ENCODE data around the gene CCL22.

DNA sequence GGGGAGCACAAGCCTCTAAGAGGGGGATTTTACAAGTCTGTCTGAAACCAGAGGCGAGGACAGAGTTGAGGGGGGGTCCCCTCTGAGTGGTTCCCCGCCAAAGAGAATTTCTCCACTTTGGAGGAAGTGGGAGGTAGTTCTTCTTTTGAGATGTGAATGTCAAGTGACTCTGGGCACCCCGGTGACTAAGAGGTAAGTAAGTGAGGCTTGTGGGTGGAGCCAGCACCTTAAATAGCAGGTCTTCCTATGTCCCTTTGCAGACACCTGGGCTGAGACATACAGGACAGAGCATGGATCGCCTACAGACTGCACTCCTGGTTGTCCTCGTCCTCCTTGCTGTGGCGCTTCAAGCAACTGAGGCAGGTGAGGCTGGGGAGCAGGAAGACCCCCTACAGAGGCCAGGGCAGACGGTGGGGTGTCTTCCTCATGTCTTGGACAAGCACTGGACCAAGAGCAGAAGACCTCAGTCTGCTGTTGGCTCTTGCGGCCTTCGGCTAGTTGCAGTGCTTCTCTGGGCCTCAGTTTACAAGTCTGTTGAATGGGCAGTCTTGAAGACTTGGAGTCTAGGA, at the start of gene CCL22:
- TF ChIP-seq, protein P1, sequence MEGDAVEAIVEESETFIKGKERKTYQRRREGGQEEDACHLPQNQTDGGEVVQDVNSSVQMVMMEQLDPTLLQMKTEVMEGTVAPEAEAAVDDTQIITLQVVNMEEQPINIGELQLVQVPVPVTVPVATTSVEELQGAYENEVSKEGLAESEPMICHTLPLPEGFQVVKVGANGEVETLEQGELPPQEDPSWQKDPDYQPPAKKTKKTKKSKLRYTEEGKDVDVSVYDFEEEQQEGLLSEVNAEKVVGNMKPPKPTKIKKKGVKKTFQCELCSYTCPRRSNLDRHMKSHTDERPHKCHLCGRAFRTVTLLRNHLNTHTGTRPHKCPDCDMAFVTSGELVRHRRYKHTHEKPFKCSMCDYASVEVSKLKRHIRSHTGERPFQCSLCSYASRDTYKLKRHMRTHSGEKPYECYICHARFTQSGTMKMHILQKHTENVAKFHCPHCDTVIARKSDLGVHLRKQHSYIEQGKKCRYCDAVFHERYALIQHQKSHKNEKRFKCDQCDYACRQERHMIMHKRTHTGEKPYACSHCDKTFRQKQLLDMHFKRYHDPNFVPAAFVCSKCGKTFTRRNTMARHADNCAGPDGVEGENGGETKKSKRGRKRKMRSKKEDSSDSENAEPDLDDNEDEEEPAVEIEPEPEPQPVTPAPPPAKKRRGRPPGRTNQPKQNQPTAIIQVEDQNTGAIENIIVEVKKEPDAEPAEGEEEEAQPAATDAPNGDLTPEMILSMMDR (conservative IDR thresholded peaks at IDR 0.05): no peak
- no peak for TF ChIP-seq ZFX (IDR thresholded peaks at IDR 0.05)

Data from C4-2B (cell line).